ENCODE measurements around the gene GFOD2.

DNA sequence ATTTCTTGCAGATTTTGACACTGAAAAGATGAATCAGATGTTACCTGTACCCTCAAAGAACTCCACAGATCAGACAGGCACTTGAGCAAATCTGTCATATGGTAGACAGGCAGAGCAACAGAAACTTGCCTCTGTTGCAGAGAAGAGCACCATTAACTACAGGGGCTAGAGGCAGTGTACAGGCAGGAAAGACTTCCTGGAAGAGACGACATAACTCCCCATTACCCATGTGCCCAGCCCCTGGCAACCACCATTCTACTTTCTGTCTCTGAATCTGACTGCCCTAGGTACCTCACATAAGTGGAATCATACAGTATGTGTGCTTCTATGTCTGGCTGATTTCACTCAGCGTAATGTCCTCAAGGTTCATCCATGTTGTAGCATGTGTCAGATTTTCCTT, 15.5 kb downstream of the GFOD2 start:
- TF ChIP-seq CTCF (IDR thresholded peaks at IDR 0.05), result no peak
- no peak for TF ChIP-seq POLR2A (IDR thresholded peaks at IDR 0.05)

All from body of pancreas (tissue), 4 donors.